ENCODE data around the gene ANKRD50.

The ANKRD50 gene

GRCh38 chr4:124710015-124710741 is 2.4 kb downstream of the ANKRD50 start:
- DNase-seq (ENCODE audit: low spot score): no peak

- no peak for DNase-seq (ENCODE audit: low spot score)
Measured at GRCh38 chr4:124708517-124709300, 3.8 kb downstream of the ANKRD50 start.

GRCh38 chr4:124705393-124705792 is 7.1 kb downstream of the ANKRD50 start:
- no peak for DNase-seq (ENCODE audit: low spot score)

- no peak for DNase-seq (ENCODE audit: low spot score)
Measured at GRCh38 chr4:124703154-124703553, 9.4 kb downstream of the ANKRD50 start.

- DNase-seq (ENCODE audit: low spot score): no peak
Measured at GRCh38 chr4:124697441-124697840, 15.1 kb downstream of the ANKRD50 start.

GRCh38 chr4:124696182-124696581 is 16.4 kb downstream of the ANKRD50 start:
- no peak for DNase-seq (ENCODE audit: low spot score)

- DNase-seq (ENCODE audit: low spot score): no peak
Measured at GRCh38 chr4:124694946-124695598, 17.5 kb downstream of the ANKRD50 start.

GRCh38 chr4:124694306-124694705 is 18.2 kb downstream of the ANKRD50 start:
- no peak for DNase-seq (ENCODE audit: low spot score)

- no peak for DNase-seq (ENCODE audit: low spot score)
Measured at GRCh38 chr4:124691801-124692200, 20.7 kb downstream of the ANKRD50 start.

- no peak for DNase-seq (ENCODE audit: low spot score)
Measured at GRCh38 chr4:124686279-124686678, 26.3 kb downstream of the ANKRD50 start.

GRCh38 chr4:124685851-124686250 is 26.7 kb downstream of the ANKRD50 start:
- DNase-seq (ENCODE audit: low spot score): no peak

- no peak for DNase-seq (ENCODE audit: low spot score)
Measured at GRCh38 chr4:124684301-124684700, 28.2 kb downstream of the ANKRD50 start.

- DNase-seq (ENCODE audit: low spot score): no peak
Measured at GRCh38 chr4:124682384-124682783, 30.1 kb downstream of the ANKRD50 start.

- no peak for DNase-seq (ENCODE audit: low spot score)
Measured at GRCh38 chr4:124666496-124666895, 46.0 kb downstream of the ANKRD50 start.

- DNase-seq (ENCODE audit: low spot score): no peak
Measured at GRCh38 chr4:124658795-124659194, 53.7 kb downstream of the ANKRD50 start.

GRCh38 chr4:124650614-124651013 is 61.9 kb downstream of the ANKRD50 start:
- no peak for DNase-seq (ENCODE audit: low spot score)

GRCh38 chr4:124647599-124647998 is 64.9 kb downstream of the ANKRD50 start:
- DNase-seq (ENCODE audit: low spot score): no peak

- no peak for DNase-seq (ENCODE audit: low spot score)
Measured at GRCh38 chr4:124644621-124645020, 67.9 kb downstream of the ANKRD50 start.

GRCh38 chr4:124642846-124643245 is 69.7 kb downstream of the ANKRD50 start:
- DNase-seq (ENCODE audit: low spot score): no peak

- DNase-seq (ENCODE audit: low spot score): no peak
Measured at GRCh38 chr4:124641715-124642381, 70.7 kb downstream of the ANKRD50 start.

GRCh38 chr4:124640022-124640730 is 72.4 kb downstream of the ANKRD50 start:
- DNase-seq (ENCODE audit: low spot score): no peak

GRCh38 chr4:124637321-124637720 is 75.2 kb downstream of the ANKRD50 start:
- no peak for DNase-seq (ENCODE audit: low spot score)

Measured in CD4-positive, alpha-beta T cell treated with Interleukin-15 for 4 hours (primary cell).